ENCODE measurements around the gene ATF2.
A peak's percentile ranks its signal among the peaks of the same experiment; 100 is the strongest.

DNA sequence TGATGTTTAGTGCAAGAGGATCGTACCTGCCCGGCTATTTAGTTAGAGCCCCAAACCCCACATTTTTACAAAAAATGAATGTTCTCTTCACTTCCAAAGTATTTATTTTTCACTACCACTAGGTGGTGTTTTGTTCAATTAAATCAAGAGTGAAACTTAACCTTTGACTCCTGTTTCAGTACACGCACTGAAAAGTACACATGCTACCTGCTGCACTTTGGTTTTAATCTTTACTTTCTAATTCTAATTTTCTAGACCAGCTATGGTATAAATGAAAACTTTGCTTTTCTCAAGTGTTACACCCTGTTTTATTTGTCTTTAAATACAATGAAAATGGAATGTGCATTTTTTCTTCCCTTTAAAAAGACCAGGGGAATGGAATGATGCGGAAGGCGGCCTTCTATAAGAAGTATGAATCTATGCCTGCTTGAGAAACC is 131.4 kb downstream of the ATF2 start:
- TF ChIP-seq, protein P1, sequence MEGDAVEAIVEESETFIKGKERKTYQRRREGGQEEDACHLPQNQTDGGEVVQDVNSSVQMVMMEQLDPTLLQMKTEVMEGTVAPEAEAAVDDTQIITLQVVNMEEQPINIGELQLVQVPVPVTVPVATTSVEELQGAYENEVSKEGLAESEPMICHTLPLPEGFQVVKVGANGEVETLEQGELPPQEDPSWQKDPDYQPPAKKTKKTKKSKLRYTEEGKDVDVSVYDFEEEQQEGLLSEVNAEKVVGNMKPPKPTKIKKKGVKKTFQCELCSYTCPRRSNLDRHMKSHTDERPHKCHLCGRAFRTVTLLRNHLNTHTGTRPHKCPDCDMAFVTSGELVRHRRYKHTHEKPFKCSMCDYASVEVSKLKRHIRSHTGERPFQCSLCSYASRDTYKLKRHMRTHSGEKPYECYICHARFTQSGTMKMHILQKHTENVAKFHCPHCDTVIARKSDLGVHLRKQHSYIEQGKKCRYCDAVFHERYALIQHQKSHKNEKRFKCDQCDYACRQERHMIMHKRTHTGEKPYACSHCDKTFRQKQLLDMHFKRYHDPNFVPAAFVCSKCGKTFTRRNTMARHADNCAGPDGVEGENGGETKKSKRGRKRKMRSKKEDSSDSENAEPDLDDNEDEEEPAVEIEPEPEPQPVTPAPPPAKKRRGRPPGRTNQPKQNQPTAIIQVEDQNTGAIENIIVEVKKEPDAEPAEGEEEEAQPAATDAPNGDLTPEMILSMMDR (IDR thresholded peaks at IDR 0.05), result peak; percentile 74
- TF ChIP-seq EZH2 (IDR thresholded peaks at IDR 0.05; ENCODE audit: borderline replicate concordance, insufficient read depth, low read depth, low read length, poor library complexity, severe bottlenecking), result no peak
